Measurements from ENCODE around the gene TPP1. TPM values are rescaled to one million over a fixed set of nuclear protein-coding genes. Genes with fewer than 3 reads are reported as not detected.

TPP1 gene
- total and polyA plus RNA-seq, 5 donors, result 52.6 to 98.3 (median 72.2) TPM

- DNase-seq (peak in 1 of 3 donors; percentile 53), ATAC-seq (no peak)
- WGBS, result 86% methylated on average over 2 of the region's 2 CpGs
- intact Hi-C loops (cut with DNase I), result loop anchor here in 1 of 4 donors (5.0 kb wide), 2 partner anchors 68 to 82 kb away; partner anchors contain the start of gene MRPL17
- Histone ChIP-seq H3K27ac (ENCODE audit: low read length) (no peak overlapping the region), H3K27me3 (ENCODE audit: control insufficient read depth, insufficient read depth) (no peaks in the 10 kb centered on the region), H3K4me1 (ENCODE audit: control insufficient read depth, insufficient read depth, low read length) (peaks cover 13% of the 10 kb centered on the region), H3K4me3 (ENCODE audit: low read length) (no peak overlapping the region), H3K9me3 (ENCODE audit: control insufficient read depth, low read length) (no peaks in the 10 kb centered on the region)
These were observed 19.3 kb downstream of the TPP1 start for GRCh38 chr11:6599881-6600390.

GRCh38 chr11:6599449-6599848, 19.8 kb downstream of the TPP1 start:
- Histone ChIP-seq H3K9me3 (ENCODE audit: control insufficient read depth, low read length) (no peaks in the 10 kb centered on the region), H3K27ac (ENCODE audit: low read length) (no peak overlapping the region), H3K27me3 (ENCODE audit: control insufficient read depth, insufficient read depth) (no peaks in the 10 kb centered on the region), H3K4me3 (ENCODE audit: low read length) (no peak overlapping the region), H3K4me1 (ENCODE audit: control insufficient read depth, insufficient read depth, low read length) (peaks cover 17% of the 10 kb centered on the region)
- intact Hi-C loops (cut with DNase I), result no loop called here
- ATAC-seq (no peak), DNase-seq (no peak)
- 76% methylated on average over 1 of the region's 1 CpG for WGBS

GRCh38 chr11:6598555-6598954, 20.7 kb downstream of the TPP1 start:
- DNase-seq (no peak), ATAC-seq (no peak)
- no peaks in the 10 kb centered on the region for H3K9me3 ChIP-seq (ENCODE audit: control insufficient read depth, low read length)
- H3K27ac ChIP-seq (ENCODE audit: low read length), result peak overlapping the region; percentile 49
- H3K4me1 ChIP-seq (ENCODE audit: control insufficient read depth, insufficient read depth, low read length), result peaks cover 19% of the 10 kb centered on the region
- H3K27me3 ChIP-seq (ENCODE audit: control insufficient read depth, insufficient read depth), result no peaks in the 10 kb centered on the region
- intact Hi-C loops (cut with DNase I), result no loop called here
- H3K4me3 ChIP-seq (ENCODE audit: low read length), result no peak overlapping the region
- WGBS, result 84% methylated on average over 3 of the region's 3 CpGs

- DNase-seq, result no peak
- no peaks in the 10 kb centered on the region for H3K9me3 ChIP-seq (ENCODE audit: control insufficient read depth, low read length)
- peak; percentile 20 to 68 for ATAC-seq
- H3K27me3 ChIP-seq (ENCODE audit: control insufficient read depth, insufficient read depth), result no peaks in the 10 kb centered on the region
- intact Hi-C loops (cut with DNase I), result no loop called here
- H3K4me3 ChIP-seq (ENCODE audit: low read length), result no peak overlapping the region
- WGBS, result 31% methylated on average over 5 of the region's 5 CpGs
- H3K4me1 ChIP-seq (ENCODE audit: control insufficient read depth, insufficient read depth, low read length), result peaks cover 15% of the 10 kb centered on the region
- peak overlapping the region; percentile 70 for H3K27ac ChIP-seq (ENCODE audit: low read length)
These were observed 22.9 kb downstream of the TPP1 start for GRCh38 chr11:6596239-6596877.

DNA sequence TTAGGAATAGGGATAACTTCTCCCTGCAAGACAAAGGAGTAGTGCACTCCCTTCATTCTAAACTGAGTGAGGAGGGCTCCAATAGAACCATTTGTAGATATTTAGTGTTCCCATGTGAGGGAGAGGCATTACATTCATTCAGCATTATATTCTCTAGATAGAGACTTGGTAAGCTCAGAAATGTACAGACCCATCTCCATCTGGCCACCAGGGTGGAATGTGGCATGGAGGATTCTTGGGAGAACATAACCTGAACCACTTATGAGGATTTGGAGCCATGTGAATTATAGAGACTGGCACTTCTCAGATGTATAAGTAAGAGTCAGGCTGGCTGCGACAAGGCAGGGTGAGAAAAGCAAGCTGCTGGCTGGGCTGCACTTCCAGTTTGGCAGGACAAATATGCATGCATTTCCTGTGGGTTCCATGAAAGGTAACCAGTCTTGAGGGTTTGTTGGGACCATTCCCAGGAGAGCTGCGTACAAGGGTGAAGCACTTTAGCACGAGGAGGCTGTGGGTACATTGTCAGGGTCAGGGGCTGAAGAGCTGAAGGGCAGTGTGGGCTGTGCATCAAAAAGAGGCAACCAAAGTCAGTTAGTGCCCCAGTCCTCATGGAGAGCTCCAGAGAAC, 25.0 kb downstream of the TPP1 start:
- Histone ChIP-seq H3K9me3 (ENCODE audit: control insufficient read depth, low read length) (no peaks in the 10 kb centered on the region), H3K4me3 (ENCODE audit: low read length) (no peak overlapping the region), H3K4me1 (ENCODE audit: control insufficient read depth, insufficient read depth, low read length) (peaks cover 15% of the 10 kb centered on the region), H3K27me3 (ENCODE audit: control insufficient read depth, insufficient read depth) (no peaks in the 10 kb centered on the region), H3K27ac (ENCODE audit: low read length) (peak overlapping the region; percentile 53)
- DNase-seq, result no peak
- peak in 1 of 2 donors; percentile 25 for ATAC-seq
- WGBS, result 58% methylated on average over 3 of the region's 3 CpGs
- intact Hi-C loops (cut with DNase I), result no loop called here

DNA sequence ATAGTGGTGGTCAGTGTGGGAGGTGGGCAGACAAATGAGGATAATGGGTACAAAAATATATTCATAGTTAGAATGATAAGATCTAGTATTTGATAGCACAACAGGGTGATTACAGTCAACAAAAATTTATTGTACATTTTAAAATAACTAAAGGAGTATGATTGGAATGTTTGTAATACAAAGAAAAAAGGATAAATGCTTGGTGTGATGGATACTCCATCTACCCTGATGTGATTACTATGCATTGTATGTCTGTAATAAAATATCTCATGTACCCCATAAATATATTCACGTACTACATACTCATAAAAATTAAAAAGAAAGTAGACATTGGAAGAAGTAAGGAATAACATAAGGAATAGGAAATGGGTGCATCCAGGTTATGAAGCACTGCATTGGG, 31.2 kb downstream of the TPP1 start:
- no peak overlapping the region for H3K4me3 ChIP-seq (ENCODE audit: low read length)
- intact Hi-C loops (cut with DNase I), result no loop called here
- H3K27ac ChIP-seq (ENCODE audit: low read length), result no peak overlapping the region
- 94% methylated on average over 1 of the region's 1 CpG for WGBS
- H3K9me3 ChIP-seq (ENCODE audit: control insufficient read depth, low read length), result no peaks in the 10 kb centered on the region
- H3K4me1 ChIP-seq (ENCODE audit: control insufficient read depth, insufficient read depth, low read length), result no peaks in the 10 kb centered on the region
- DNase-seq (no peak), ATAC-seq (no peak)
- no peaks in the 10 kb centered on the region for H3K27me3 ChIP-seq (ENCODE audit: control insufficient read depth, insufficient read depth)

DNA sequence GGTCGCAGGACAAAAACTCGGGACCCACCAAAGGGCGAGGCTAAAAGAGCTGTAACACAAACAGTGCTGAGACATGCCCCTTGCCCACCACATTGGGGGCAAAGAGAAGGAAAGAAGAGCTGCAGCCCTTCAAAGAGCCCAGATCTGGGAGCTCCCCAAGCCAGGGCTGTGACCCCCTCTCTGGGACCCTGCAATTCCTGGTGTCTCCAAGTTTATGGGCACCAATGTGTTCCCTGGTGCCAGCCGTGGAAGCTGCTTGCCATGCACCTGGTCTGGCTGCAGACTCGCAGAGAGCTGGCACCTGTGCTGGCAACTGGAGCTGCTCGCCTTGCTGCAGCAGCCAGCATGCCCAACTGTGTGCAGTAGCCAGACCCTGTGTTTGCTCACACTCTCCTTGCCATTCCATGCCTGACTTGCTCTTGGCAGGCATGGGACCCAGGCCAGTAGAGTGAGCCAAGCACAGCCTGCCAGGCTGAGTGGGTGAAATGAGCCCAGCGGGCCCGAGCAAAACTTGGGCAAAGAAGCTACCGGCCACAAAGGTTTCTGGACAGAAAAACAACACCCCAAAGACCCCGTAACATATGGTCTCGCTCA, 31.8 kb downstream of the TPP1 start:
- Histone ChIP-seq H3K4me3 (ENCODE audit: low read length) (no peak overlapping the region), H3K9me3 (ENCODE audit: control insufficient read depth, low read length) (no peaks in the 10 kb centered on the region), H3K4me1 (ENCODE audit: control insufficient read depth, insufficient read depth, low read length) (no peaks in the 10 kb centered on the region), H3K27ac (ENCODE audit: low read length) (no peak overlapping the region), H3K27me3 (ENCODE audit: control insufficient read depth, insufficient read depth) (no peaks in the 10 kb centered on the region)
- intact Hi-C loops (cut with DNase I), result no loop called here
- 87% methylated on average over 11 of the region's 11 CpGs for WGBS
- ATAC-seq (peak; percentile 71 to 88), DNase-seq (peak in 2 of 3 donors; percentile 57 to 69)

DNA sequence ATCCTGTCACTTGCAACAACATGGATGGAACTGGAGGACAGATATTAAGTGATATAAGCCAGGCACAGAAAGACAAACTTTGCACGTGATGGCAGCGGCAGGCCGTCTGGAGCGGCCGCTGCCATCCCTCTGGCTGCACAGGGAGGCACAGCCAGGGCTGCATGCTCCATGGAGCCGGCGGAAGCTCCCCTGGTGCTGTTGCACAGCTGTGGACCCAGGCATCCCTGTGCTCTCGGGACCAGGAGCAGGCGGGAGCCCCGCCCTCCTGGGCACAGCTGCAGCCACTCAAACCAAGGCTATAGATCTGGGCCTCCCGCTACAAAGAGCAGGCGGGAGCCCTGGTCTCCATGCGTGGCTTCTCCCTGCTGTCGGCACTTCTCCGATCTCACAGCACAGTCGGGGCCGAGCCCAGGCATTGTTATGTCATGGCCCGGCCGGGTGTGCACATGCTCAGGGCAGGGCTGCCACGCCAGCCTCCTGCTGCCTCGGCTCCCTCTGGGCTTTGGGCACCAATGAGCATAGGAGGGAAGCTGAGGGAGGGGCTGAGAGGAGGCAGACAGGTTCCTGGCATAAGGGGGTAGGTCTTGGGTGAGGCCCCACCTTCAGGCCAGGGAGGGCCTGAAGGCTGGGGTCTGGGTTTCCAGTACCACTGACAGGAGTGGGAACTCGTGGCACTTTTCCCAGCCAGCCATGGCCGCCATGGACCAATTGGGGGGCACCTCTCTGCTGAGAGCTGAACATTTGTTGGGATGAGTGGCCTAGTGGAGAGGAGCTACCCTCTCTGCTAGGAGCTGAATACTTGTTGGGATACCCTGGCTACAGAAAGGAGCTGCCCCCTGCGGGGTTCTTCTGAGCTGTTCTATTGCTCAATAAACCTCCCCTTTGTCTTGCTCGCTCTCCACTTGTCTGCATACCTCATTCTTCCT, 32.5 kb downstream of the TPP1 start:
- no peak overlapping the region for H3K4me3 ChIP-seq (ENCODE audit: low read length)

GRCh38 chr11:6584528-6584927, 34.7 kb downstream of the TPP1 start:
- Histone ChIP-seq H3K4me1 (ENCODE audit: control insufficient read depth, insufficient read depth, low read length) (no peaks in the 10 kb centered on the region), H3K27ac (ENCODE audit: low read length) (no peak overlapping the region), H3K9me3 (ENCODE audit: control insufficient read depth, low read length) (no peaks in the 10 kb centered on the region), H3K4me3 (ENCODE audit: low read length) (no peak overlapping the region), H3K27me3 (ENCODE audit: control insufficient read depth, insufficient read depth) (no peaks in the 10 kb centered on the region)
- intact Hi-C loops (cut with DNase I), result no loop called here
- no peak for ATAC-seq
- WGBS, result 95% methylated on average over 4 of the region's 4 CpGs
- no peak for DNase-seq

More for the DNA sequence above, 32.5 kb downstream of the TPP1 start:
- whole genome bisulfite sequencing, result 70% methylated on average over 25 of the region's 25 CpGs
- intact Hi-C loops (cut with DNase I), result no loop called here
- ATAC-seq (peak; percentile 89 to 94), DNase-seq (peak; percentile 65 to 87 (median 86))
- H3K9me3 ChIP-seq (ENCODE audit: control insufficient read depth, low read length), result no peaks in the 10 kb centered on the region
- no peaks in the 10 kb centered on the region for H3K4me1 ChIP-seq (ENCODE audit: control insufficient read depth, insufficient read depth, low read length)
- H3K27me3 ChIP-seq (ENCODE audit: control insufficient read depth, insufficient read depth), result no peaks in the 10 kb centered on the region
- no peak overlapping the region for H3K27ac ChIP-seq (ENCODE audit: low read length)

- WGBS, result 98% methylated on average over 1 of the region's 1 CpG
- DNase-seq (no peak), ATAC-seq (no peak)
- Histone ChIP-seq H3K27me3 (ENCODE audit: control insufficient read depth, insufficient read depth) (no peaks in the 10 kb centered on the region), H3K27ac (ENCODE audit: low read length) (no peak overlapping the region), H3K4me1 (ENCODE audit: control insufficient read depth, insufficient read depth, low read length) (no peaks in the 10 kb centered on the region), H3K4me3 (ENCODE audit: low read length) (no peak overlapping the region), H3K9me3 (ENCODE audit: control insufficient read depth, low read length) (no peaks in the 10 kb centered on the region)
- intact Hi-C loops (cut with DNase I), result no loop called here
These were observed 35.6 kb downstream of the TPP1 start for GRCh38 chr11:6583584-6583983.

All from right cardiac atrium (tissue), 5 donors.